Measurements from ENCODE around the gene F7. TPM values are rescaled to one million over a fixed set of nuclear protein-coding genes. Genes with fewer than 3 reads are reported as not detected.

Gene F7
- total and polyA plus RNA-seq, 2 of the 4 experiments (the other 2 are of a cell fraction) = under 0.01 to 0.07 TPM

DNA sequence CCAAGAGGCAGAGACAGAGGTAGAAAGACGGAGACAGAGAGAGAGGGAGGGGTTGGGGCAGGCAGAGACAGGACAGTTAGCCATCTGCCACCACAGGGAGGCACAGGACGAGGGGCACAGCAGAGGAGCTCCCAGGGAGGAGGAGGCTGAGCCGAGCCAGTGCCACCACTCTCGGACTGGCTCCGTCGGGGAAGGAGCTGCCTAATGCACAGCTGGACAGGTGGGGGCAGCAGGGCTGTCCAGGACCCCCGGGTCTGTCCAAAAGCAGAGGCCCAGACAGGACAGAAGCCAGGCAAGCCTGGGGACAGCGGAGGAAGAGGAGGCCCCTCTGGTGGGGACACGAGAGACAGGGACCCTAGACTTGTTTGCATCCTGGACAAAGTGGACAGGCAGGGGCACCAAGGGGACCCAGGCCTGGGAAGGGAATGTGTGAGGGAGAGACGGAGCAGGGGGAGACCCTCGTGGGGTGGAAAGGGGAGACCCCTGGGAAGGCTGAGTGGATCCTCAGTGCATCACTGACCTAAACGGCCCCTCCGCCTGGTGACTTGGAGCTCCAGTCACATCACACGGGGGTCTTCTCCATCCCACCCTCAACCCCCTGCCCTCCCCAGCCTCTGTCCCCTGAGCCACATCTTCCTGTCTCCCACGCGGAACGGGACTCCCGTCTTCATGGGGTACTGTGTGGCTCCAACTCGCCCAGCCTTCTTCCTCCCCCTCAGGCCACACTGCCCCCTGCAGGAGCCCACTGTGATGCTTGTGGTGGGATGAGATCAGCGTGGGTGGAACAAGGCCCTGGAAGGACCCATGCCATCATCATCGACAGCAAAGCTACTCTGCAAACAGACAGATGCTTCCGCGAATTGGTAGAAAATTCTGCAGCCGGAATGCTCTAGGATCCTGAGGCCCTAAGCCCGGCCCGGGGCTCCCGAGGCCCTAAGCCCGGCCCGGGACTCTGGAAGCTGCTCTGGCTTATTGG is 17.9 kb downstream of the F7 start:
- Histone ChIP-seq H3K14ac (replicated peaks; ENCODE audit: low read depth, low read length) (0 out of 2 replicates have a peak overlapping the region, but pooled peaks have one; percentile 19), H3K9me3 (ENCODE audit: control insufficient read depth, insufficient read depth, low read length) (no peaks in the 10 kb centered on the region), H3K23ac (ENCODE audit: low read depth, low read length) (peak overlapping the region; percentile 12; the same call in 1 of the 2 replicates), H3K27me3 (ENCODE audit: control insufficient read depth, insufficient read depth, low read length) (peaks cover 6% of the 10 kb centered on the region; the same call in 1 of the 2 replicates), H3K56ac (ENCODE audit: extremely low read depth, insufficient read depth, low read length) (no peak overlapping the region), H3K9ac (ENCODE audit: low read depth, low read length) (peak overlapping the region; percentile 26), H3K9me1 (ENCODE audit: insufficient read depth, low read length) (peaks cover 11% of the 10 kb centered on the region; the same call in 1 of the 2 replicates), H2AK9ac (replicated peaks; ENCODE audit: low read depth, low read length, poor library complexity) (peak overlapping the region; percentile 43), H3K18ac (ENCODE audit: low read depth, low read length) (no peak overlapping the region), H2BK5ac (ENCODE audit: low read depth, low read length, poor library complexity, severe bottlenecking) (no peak overlapping the region), H4K20me1 (ENCODE audit: insufficient read depth, low read length) (no peaks in the 10 kb centered on the region), H2BK15ac (ENCODE audit: low read depth, low read length) (no peak overlapping the region), H2AFZ (replicated peaks; ENCODE audit: low read length, poor library complexity) (peak overlapping the region; percentile 94), H3K4me1 (ENCODE audit: control insufficient read depth, insufficient read depth, low read length) (peaks cover 3% of the 10 kb centered on the region; the same call in 1 of the 2 replicates), H2BK20ac (ENCODE audit: low read depth, low read length) (no peak overlapping the region), H3K4me2 (ENCODE audit: low read depth, low read length) (peak overlapping the region; percentile 65), H3K4me3 (ENCODE audit: insufficient read depth, low read depth, low read length) (peak overlapping the region; percentile 44; the same call in 1 of the 2 replicates), H4K8ac (ENCODE audit: low read depth in 2 of 2, low read length in 2 of 2) (peak overlapping the region; percentile 42 to 55; a peak in 3 of 4 replicates), H3K27ac (ENCODE audit: insufficient read depth, low read length) (0 out of 2 replicates have a peak overlapping the region, but pooled peaks have one; percentile 0), H2AK5ac (ENCODE audit: low read depth, low read length) (peak overlapping the region; percentile 51; the same call in 1 of the 2 replicates), H4K91ac (ENCODE audit: insufficient read depth, low read depth, low read length) (peak overlapping the region; percentile 15), H4K5ac (ENCODE audit: low read depth, low read length) (peak overlapping the region; percentile 9), H2BK120ac (ENCODE audit: low read depth, low read length) (peak overlapping the region; percentile 2; the same call in 1 of the 2 replicates), H3K79me1 (ENCODE audit: low read depth in 1 of 2, low read length in 2 of 2) (no peaks in the 10 kb centered on the region), H3K36me3 (ENCODE audit: control insufficient read depth, insufficient read depth, low read length) (no peaks in the 10 kb centered on the region), H3K4ac (ENCODE audit: low read depth, low read length) (peak overlapping the region; percentile 66)
- intact Hi-C loops (cut with micrococcal nuclease) = no loop called here
- in situ Hi-C loops (cut with MboI; ENCODE audit: low sequenced_read_pairs) = no loop called here
- ChIA-PET CTCF (interaction anchor here (0.6 kb wide), 1 partner anchor 72 kb away, joined by 3 read pairs; no protein-coding TSS in a partner anchor), POLR2A (ENCODE audit: unreplicated experiment) (no interaction called here)
- DNase-seq (no peak), ATAC-seq (ENCODE audit: low read depth) (no peak; the same call in 1 of the 2 replicates)
- WGBS, 2 experiments (ENCODE audit: extremely low coverage in 2 of 2, insufficient read length in 1 of 2) = 85% methylated on average over 8 of the region's 29 CpGs; no CpG with 5 or more reads in 1 of the 2 experiments
- no peak for TF ChIP-seq CEBPB (IDR thresholded peaks at IDR 0.05; ENCODE audit: low read depth, low read length)
- no peak for TF ChIP-seq POLR2A (IDR thresholded peaks at IDR 0.05; ENCODE audit: low read depth, low read length)
- TF ChIP-seq, protein P1, sequence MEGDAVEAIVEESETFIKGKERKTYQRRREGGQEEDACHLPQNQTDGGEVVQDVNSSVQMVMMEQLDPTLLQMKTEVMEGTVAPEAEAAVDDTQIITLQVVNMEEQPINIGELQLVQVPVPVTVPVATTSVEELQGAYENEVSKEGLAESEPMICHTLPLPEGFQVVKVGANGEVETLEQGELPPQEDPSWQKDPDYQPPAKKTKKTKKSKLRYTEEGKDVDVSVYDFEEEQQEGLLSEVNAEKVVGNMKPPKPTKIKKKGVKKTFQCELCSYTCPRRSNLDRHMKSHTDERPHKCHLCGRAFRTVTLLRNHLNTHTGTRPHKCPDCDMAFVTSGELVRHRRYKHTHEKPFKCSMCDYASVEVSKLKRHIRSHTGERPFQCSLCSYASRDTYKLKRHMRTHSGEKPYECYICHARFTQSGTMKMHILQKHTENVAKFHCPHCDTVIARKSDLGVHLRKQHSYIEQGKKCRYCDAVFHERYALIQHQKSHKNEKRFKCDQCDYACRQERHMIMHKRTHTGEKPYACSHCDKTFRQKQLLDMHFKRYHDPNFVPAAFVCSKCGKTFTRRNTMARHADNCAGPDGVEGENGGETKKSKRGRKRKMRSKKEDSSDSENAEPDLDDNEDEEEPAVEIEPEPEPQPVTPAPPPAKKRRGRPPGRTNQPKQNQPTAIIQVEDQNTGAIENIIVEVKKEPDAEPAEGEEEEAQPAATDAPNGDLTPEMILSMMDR (conservative IDR thresholded peaks at IDR 0.05; ENCODE audit: low read depth, low read length) = peak; percentile 24
- dilution Hi-C loops (cut with HindIII; ENCODE audit: low sequenced_read_pairs, unreplicated experiment) = no loop called here
- no TSS peak for BruUV-seq (replicated peaks)
